Measurements from ENCODE around the gene MYADM.

GRCh38 chr19:53898166-53898565, 30.5 kb downstream of the MYADM start:
- no peak for TF ChIP-seq CTCF (IDR thresholded peaks at IDR 0.05; ENCODE audit: poor library complexity)
- no peak for TF ChIP-seq EZH2phosphoT487 (IDR thresholded peaks at IDR 0.05; ENCODE audit: low read depth, severe bottlenecking, unreplicated experiment)
- no peak for TF ChIP-seq EZH2 (IDR thresholded peaks at IDR 0.05; ENCODE audit: borderline replicate concordance)

Data from hepatocyte (in vitro differentiated cells).